ENCODE measurements around the gene PSKH1.
"Not testable (repeated sequence)": the region's sequence is repeated elsewhere in the genome, so short reads cannot be mapped to it uniquely, and the experiment has no call there.

PSKH1 gene

GRCh38 chr16:67927131-67927941, 34.3 kb downstream of the PSKH1 start:
- DNase-seq = no peak

DNA sequence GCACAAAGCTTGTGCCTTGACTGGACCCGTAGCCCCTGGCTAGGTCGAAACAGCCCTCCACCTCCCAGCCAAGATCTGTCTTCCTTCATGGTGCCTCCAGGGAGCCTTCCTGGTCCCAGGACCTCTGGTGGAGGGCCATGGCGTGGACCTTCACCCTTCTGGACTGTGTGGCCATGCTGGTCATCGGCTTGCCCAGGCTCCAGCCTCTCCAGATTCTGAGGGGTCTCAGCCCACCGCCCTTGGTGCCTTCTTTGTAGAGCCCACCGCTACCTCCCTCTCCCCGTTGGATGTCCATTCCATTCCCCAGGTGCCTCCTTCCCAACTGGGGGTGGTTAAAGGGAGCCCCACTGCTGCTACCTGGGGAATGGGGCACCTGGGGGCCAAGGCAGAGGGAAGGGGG, 35.1 kb downstream of the PSKH1 start:
- no peak for DNase-seq

- peak; percentile 65 for DNase-seq
Observed at GRCh38 chr16:67928561-67929364, 35.7 kb downstream of the PSKH1 start.

DNA sequence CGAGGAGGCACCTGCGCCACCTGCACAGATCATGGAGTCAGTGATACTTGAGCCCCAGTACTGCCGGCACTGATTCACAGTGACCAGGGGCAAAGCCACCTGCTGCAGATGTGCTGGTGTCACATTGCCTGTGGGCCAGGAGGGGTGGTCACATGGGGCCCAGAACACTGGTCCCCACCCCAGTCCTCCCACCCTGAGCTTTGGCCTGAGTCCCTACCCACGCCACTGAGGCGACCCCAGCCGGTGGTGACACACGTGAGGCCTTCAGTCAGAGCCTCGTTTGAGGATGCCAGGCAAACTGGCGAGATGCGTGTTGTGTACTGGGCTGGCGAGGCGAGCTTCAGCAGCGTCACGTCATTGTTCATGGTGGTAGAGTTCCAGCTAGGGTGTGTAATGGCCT, 37.1 kb downstream of the PSKH1 start:
- DNase-seq = no peak

DNA sequence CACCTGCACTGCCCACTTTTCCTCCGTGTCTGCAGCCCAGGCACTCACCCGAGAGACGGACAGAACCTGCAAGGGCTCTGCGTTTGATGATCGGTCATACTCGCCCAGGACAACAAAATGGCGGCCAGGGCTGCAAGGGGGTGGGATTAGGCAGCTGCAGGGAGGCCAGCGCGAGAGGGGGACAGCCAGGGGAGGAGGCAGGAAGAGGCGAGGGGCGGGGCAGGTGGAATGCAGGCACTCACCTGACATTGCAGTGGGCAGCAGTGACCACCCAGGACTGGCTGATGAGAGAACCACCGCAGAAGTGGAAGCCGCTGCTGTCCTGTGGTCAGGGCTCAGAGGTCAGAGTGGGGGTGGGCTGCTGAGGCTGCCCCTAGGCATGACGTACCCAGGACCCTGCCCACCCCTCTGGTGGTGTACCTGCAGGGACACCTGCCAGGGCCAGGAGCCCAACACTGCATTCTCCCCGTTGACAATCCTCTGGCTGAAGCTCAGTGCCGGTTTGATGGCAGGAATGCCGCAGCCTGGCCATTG, 37.7 kb downstream of the PSKH1 start:
- no peak for DNase-seq

DNA sequence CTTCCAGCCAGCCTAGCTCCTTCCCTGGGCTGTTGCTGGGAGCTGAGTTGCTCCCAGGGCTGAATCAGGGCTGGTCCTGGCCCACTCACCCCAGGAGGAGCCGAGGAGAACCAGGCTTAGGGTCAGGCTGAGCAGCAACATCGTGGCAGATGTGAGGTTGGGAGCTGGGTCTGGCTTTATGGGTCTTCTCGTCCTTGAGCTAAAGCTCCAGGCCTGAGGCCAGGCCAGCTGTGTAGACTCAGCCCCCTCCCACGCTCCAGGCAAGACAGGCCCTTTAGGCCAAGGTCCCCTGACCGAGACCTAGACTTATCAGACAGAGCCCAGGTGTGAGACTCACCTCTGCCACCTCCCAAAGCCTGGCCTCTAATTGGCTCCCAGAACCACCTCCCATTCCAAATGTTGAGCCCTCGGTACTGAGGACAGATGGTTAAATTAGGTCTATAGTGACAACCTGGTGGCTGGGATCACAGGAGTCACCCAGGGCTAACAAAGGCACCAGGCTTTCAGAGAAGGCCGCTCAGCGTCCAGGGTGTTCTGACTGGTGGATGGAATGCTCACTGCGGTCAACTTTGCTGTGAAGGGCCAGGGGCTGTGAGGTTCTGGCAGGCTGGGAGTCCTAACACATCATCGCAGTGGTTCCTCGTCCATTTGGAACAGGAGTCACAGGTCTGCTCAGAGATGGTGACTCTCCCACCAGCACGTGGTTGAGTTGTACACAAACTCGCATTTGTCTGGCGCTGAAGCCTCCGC, 38.8 kb downstream of the PSKH1 start, which contains the start of gene CTRL:
Gene CTRL, minus strand, starts transcription at position 151 of the 750 bp plus-strand sequence. Its CDS starts 10 bp downstream, at position 141.
- DNase-seq = no peak

DNA sequence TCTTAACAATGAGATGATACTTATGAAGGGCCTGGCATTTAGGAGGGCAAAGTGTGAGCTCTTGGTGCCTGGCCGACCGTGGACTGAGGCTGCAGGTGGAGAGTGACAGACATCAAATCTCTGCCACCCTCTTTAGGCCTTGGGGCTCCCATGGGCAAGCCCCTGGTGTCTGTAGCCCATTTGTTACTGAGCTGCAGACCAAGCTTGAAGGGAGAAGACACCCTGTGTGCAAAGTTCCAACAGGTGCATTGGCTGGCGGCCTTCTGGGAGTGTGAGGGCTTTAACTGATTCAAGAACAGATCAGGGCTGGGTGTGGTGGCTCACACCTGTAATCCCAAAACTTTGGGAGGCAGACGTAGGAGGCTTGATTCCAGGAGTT, 39.4 kb downstream of the PSKH1 start:
- no peak for DNase-seq

- DNase-seq = no peak
Observed at GRCh38 chr16:67933805-67934204, 40.8 kb downstream of the PSKH1 start.

- no peak for DNase-seq
Observed at GRCh38 chr16:67934306-67935100, 41.4 kb downstream of the PSKH1 start.

DNA sequence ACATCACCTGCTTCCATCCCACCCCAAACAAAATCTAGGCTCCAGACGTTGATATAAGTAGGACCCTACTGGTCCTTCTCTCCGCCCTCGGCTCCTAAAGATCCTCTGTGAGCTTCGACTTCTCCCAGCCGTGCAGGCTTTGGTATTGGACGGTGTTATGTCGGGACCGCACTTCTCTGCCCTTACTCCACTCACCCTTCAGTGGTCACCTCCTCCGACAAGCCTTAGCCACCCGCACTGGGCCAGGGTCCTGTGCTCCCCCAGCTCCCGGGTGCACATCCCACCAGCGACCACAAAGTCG, 42.0 kb downstream of the PSKH1 start:
- no peak for DNase-seq

DNA sequence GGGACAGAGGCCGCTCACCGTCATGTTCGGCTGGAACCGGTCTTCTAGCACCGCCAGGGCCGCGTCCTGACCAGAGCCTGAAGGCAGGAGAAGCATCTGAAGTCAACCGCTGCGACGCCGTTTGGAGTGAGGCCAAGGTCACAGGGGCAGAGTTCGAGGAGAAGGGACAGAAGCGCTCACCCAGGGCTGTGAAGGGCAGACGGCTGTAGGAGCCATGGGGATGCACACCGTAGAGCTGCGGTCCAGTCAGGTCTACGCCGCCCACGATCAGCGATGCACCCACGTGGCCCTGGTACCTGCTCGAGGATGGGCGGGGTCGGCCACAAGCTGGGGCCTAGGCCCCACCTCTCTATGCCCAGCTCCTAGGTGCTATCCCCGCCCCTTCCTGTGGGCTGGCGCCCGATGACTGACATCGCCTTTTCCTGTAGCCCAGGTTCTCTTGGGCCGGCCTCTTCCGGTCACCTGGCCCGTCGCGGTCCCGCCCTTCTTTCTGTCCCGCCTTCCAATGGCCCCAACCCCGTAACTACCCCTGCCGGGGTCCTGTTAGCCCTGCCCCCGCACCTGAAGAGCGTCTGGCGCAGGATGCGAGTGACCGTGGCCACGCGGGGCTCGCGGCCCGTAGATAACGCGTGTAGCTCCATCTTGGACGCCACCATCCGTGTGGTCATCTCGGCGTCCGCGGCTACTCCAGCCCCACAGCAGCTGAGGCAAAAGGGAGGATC, 42.5 kb downstream of the PSKH1 start:
- DNase-seq = peak; percentile 90

DNA sequence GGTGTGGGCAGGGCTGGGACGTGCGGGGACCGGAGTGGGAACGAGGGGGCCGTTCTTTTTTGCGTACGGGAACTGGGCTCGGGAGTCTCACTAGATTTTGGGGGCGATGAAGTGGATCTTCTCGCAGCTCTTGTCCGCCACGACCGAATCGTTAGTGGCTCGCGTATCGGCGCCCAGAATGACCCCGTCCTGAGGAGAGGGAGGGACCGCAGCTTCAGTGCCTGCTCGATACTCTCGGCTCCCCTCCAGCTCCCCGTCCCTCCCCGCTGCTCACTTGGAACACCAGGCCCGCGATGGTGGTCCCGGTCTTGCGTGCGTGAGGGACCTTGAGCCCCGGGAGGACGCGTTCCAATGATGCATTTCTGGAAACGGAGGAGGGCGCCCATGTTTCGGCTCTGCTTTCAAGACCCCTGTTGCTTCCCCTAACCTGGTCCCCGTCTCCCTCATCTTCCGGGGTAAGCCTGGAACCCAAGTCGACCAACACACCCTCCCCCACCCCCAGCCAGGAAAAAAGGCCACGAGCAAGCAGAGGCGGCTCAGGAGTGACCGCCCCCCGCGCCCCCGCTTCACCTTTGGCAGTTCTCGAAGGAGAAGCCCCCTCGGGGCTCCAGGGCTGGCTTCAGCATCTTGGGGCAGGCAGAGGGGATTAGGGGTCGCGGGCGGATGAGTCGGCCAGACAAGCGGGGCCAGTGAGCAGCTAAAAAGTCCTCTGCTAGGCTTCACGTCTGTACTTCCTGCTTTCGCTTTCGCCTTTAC, 43.2 kb downstream of the PSKH1 start, which contains the start of gene PSMB10:
Gene PSMB10, minus strand, starts transcription at position 727 of the 756 bp plus-strand sequence. Its CDS starts 101 bp downstream, at position 626.
- peak; percentile 31 for DNase-seq

DNA sequence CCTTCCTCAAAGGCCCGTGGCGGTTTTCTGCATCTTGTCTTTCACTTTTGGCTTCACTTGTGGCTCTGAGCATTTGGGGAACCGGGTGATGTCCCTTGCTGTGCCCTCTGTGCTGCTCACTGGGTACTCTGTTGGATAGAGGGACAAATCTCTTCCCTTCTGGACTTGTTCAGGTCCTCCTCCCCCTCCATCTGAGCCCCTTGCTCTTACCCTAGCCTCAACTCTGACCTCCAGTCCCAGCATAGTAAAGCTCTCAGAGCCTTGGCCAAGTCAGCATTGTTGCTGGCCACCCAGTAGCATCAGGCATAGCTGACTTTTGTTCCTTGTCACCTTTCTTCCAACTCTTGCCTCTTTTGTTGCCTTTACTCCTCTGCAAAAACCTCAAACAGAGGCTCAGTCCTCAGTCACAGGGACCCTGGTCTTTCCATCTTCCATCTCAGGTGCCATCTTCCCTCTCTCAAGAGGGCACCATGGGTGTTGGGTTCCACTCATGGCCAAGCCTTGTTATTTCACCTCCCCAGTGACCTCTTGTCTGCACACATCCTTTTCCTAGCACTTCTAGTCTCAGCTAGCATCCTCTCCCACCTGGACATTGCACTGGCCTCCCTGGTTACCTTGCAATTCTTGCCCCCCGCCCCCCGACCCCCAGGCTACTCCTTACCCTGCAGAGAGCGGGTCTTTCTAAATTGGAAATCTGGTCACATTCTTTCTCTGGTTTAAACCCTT, 44.0 kb downstream of the PSKH1 start:
- peak; percentile 58 for DNase-seq

DNA sequence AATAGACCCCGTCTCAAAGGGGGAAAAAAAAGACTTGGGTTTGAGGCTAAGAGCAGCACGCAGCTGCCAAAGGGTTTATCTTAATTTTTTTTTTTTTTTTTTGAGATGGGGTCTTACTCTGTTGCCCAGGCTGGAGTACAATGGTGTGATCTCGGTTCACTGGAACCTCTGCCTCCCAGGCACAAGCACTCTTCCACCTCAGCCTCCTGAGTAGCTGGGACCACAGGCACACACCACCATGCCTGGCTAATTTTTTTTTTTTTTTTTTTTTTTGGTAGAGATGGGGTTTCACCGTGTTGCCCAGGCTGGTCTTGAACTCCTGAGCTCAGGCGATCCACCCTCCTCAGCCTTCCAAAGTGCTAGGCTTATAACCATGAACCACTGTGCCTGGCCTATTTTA, 44.7 kb downstream of the PSKH1 start:
- DNase-seq = not testable (repeated sequence)

DNA sequence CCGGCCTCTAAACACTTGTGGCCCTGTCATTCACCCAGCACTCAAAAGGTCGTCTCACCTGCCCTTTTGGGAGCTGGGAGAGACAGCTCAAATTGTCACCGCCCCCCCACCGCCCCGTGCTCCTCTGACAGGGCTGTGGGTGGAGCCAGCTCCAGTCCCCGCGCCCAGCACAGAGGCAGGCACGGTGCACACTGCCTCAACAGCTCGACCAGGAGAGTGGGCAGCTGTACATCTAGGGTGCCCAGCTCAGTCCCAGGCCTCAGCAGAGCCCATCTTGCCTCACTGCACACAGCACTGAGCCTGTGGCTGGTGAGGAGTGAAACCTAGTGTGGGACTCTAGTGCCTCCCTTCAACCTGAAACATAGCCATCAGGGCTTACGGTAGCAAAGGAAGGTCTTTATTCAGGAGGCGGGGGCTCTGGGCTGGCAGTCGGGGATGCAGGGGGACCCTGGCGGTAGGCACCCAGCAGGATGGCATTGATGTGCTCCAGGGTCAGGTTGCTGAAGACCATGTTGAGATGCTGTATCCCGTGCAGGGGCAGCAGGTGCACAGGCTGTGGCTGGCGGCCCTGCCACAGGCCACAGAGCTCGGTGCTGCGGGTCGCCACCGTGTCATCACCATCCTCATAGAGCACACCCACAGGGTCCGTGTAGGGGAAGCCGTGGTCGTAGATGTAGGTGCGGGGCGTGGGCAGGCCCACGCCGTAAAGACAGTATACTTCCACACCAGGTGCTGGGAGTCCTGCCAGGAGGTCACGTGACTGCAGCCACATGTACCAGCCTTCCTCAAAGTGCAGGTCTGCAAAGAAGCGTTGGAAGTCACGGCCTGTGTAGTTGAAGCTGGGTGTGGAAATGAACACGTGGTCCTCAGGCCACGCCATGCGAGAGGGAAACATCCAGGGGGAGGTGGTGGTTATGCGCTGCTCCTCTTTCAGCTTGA, 46.7 kb downstream of the PSKH1 start:
- no peak for DNase-seq

- no peak for DNase-seq
Observed at GRCh38 chr16:67940446-67941089, 47.5 kb downstream of the PSKH1 start.

GRCh38 chr16:67941469-67942199, 48.6 kb downstream of the PSKH1 start:
- DNase-seq = no peak

DNA sequence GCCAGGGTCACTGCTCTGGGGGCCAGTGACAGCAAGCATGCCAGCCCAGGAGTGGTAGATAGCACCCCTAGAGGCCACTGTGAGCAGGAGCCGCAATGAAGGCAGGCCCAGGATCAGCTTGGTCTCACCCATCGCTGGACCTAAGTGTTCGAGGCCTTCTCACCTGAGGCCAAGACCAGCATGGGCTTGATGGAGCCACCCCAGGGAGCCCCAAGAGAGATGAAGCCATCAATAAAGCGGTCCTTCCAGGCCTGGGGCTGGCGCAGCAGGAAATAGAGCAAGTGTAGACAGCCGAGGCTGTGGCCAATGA, 49.1 kb downstream of the PSKH1 start:
- DNase-seq = no peak

All from T-helper 9 cell (primary cell).